ENCODE data around the gene CASZ1.

Gene CASZ1

DNA sequence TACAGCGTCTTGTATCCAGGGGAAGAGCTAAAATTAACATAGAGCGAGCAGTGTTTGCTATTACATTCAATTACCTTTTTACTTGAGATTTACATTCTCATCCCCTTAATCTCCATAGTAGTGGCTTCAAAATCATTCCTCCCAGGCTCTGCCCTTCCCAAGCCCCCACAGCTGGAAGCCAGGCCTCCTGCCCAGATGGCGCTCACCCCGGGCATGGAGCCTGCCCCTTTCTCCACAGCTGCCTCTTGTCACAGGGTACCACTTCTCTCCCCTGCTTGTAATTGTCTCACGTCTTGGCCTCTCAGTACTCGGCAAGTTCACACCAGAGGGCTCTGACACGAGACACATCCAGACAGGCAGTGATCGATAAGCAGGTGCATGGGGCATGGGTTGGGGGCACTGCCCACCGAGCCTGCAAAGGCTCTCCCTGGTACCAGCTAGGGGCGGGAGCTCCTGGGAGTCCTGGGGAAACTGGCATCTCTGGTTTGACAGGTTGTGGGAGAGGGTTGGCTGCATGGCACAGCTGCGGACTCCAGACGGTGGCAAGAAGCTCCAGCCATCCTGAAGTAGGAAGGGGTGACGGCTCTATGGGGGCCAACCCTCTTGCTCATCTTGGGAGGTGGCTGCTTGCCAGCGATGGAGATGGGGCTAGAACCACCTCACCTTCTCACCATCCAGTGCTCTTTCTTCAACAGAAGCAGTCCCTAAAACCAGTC lies 20.1 kb downstream of the CASZ1 start:
- Histone ChIP-seq H3K4me3 (ENCODE audit: severe bottlenecking) (no peak overlapping the region), H3K27ac (ENCODE audit: poor library complexity, severe bottlenecking) (no peak overlapping the region), H3K9me3 (ENCODE audit: severe bottlenecking) (no peaks in the 10 kb centered on the region), H3K27me3 (ENCODE audit: insufficient read depth, poor library complexity, severe bottlenecking) (no peaks in the 10 kb centered on the region), H3K36me3 (ENCODE audit: low read depth) (no peaks in the 10 kb centered on the region), H3K4me1 (ENCODE audit: insufficient read depth, poor library complexity, severe bottlenecking) (peaks cover 9% of the 10 kb centered on the region)
- DNase-seq (ENCODE audit: low spot score) (peak; percentile 45), ATAC-seq (ENCODE audit: low read depth) (no peak)
- TF ChIP-seq, protein P1, sequence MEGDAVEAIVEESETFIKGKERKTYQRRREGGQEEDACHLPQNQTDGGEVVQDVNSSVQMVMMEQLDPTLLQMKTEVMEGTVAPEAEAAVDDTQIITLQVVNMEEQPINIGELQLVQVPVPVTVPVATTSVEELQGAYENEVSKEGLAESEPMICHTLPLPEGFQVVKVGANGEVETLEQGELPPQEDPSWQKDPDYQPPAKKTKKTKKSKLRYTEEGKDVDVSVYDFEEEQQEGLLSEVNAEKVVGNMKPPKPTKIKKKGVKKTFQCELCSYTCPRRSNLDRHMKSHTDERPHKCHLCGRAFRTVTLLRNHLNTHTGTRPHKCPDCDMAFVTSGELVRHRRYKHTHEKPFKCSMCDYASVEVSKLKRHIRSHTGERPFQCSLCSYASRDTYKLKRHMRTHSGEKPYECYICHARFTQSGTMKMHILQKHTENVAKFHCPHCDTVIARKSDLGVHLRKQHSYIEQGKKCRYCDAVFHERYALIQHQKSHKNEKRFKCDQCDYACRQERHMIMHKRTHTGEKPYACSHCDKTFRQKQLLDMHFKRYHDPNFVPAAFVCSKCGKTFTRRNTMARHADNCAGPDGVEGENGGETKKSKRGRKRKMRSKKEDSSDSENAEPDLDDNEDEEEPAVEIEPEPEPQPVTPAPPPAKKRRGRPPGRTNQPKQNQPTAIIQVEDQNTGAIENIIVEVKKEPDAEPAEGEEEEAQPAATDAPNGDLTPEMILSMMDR (IDR thresholded peaks at IDR 0.05; ENCODE audit: poor library complexity, severe bottlenecking), result no peak

DNA sequence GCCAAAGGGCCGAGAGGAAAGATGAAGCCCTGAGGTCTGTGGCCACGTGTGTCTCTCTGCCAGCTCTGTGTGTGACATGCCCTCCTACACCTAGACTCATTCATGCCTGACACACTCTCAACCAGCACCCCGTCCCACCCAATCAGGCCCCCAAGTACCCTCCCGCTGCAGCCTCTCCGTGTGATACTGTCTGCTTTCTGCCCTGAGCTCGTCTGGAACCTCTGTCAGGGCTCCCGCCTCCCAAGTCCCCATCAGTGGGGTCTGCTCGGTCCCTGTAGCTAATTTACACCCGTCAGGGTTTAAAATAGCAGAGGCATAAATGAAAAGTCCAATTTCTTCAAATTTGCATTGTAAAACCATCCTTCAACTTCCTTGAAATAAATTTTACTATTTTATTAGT lies 20.7 kb downstream of the CASZ1 start:
- Histone ChIP-seq H3K27me3 (ENCODE audit: insufficient read depth, poor library complexity, severe bottlenecking) (no peaks in the 10 kb centered on the region), H3K4me3 (ENCODE audit: severe bottlenecking) (no peak overlapping the region), H3K27ac (ENCODE audit: poor library complexity, severe bottlenecking) (no peak overlapping the region), H3K9me3 (ENCODE audit: severe bottlenecking) (no peaks in the 10 kb centered on the region), H3K36me3 (ENCODE audit: low read depth) (no peaks in the 10 kb centered on the region), H3K4me1 (ENCODE audit: insufficient read depth, poor library complexity, severe bottlenecking) (peaks cover 9% of the 10 kb centered on the region)
- ATAC-seq (ENCODE audit: low read depth), result no peak
- no peak for DNase-seq (ENCODE audit: low spot score)
- TF ChIP-seq, protein P1 (IDR thresholded peaks at IDR 0.05; ENCODE audit: poor library complexity, severe bottlenecking), result no peak

GRCh38 chr1:10774615-10775310 lies 21.7 kb downstream of the CASZ1 start:
- DNase-seq (ENCODE audit: low spot score) (no peak), ATAC-seq (ENCODE audit: low read depth) (no peak)
- no peaks in the 10 kb centered on the region for H3K36me3 ChIP-seq (ENCODE audit: low read depth)
- H3K4me3 ChIP-seq (ENCODE audit: severe bottlenecking), result no peak overlapping the region
- no peaks in the 10 kb centered on the region for H3K27me3 ChIP-seq (ENCODE audit: insufficient read depth, poor library complexity, severe bottlenecking)
- TF ChIP-seq, protein P1 (IDR thresholded peaks at IDR 0.05; ENCODE audit: poor library complexity, severe bottlenecking), result no peak
- H3K4me1 ChIP-seq (ENCODE audit: insufficient read depth, poor library complexity, severe bottlenecking), result peaks cover 9% of the 10 kb centered on the region
- no peak overlapping the region for H3K27ac ChIP-seq (ENCODE audit: poor library complexity, severe bottlenecking)
- H3K9me3 ChIP-seq (ENCODE audit: severe bottlenecking), result no peaks in the 10 kb centered on the region

GRCh38 chr1:10773851-10774614 lies 22.4 kb downstream of the CASZ1 start:
- Histone ChIP-seq H3K9me3 (ENCODE audit: severe bottlenecking) (no peaks in the 10 kb centered on the region), H3K4me1 (ENCODE audit: insufficient read depth, poor library complexity, severe bottlenecking) (peaks cover 9% of the 10 kb centered on the region), H3K27ac (ENCODE audit: poor library complexity, severe bottlenecking) (no peak overlapping the region), H3K27me3 (ENCODE audit: insufficient read depth, poor library complexity, severe bottlenecking) (no peaks in the 10 kb centered on the region), H3K36me3 (ENCODE audit: low read depth) (no peaks in the 10 kb centered on the region), H3K4me3 (ENCODE audit: severe bottlenecking) (no peak overlapping the region)
- ATAC-seq (ENCODE audit: low read depth), result no peak
- TF ChIP-seq, protein P1 (IDR thresholded peaks at IDR 0.05; ENCODE audit: poor library complexity, severe bottlenecking), result no peak
- no peak for DNase-seq (ENCODE audit: low spot score)
